DND-41 (cell line): ENCODE data around the gene ZDHHC14.
"Not testable (repeated sequence)": the region's sequence is repeated elsewhere in the genome, so short reads cannot be mapped to it uniquely, and the experiment has no call there.

Source experiments
- ATAC-seq: fragments of 200-7000 bp; cut with Tn5 transposase; 3 replicates; pipeline ENCODE4 v1.9.1; 2021; ENCODE audit warnings: low read depth; ENCODE audit not compliant: insufficient read depth
- DNase-seq: peaks from one replicate; pipeline ENCODE4 v3.0.0-alpha.2; 2020
- H2AFZ ChIP-seq: 2 replicates; pipeline ENCODE4 v1.6.0; 2012; ENCODE audit warnings: low read depth, low read length
- H3K27ac ChIP-seq: 2 replicates; pipeline ENCODE4 v1.5.1; 2012; ENCODE audit warnings: low read length, inconsistent platforms
- H3K27me3 ChIP-seq: fragments of 200-600 bp; sonication (generic); 2 replicates; pipeline ENCODE4 v1.6.0; 2012; ENCODE audit warnings: low read length, mild to moderate bottlenecking, inconsistent platforms; ENCODE audit not compliant: insufficient read depth, poor library complexity
- H3K36me3 ChIP-seq: 2 replicates; pipeline ENCODE4 v1.5.1; 2012; ENCODE audit warnings: low read length, inconsistent platforms; ENCODE audit not compliant: insufficient read depth
- H3K4me1 ChIP-seq: 2 replicates; pipeline ENCODE4 v1.5.1; 2012; ENCODE audit warnings: mild to moderate bottlenecking, low read length; ENCODE audit not compliant: insufficient read depth
- H3K4me2 ChIP-seq: 2 replicates; pipeline ENCODE4 v1.6.0; 2012; ENCODE audit warnings: mild to moderate bottlenecking, moderate library complexity, low read length, inconsistent platforms; ENCODE audit not compliant: insufficient read depth
- H3K4me3 ChIP-seq, 2 experiments: fragments of 200-600 bp in 1 of 2; shearing (Covaris generic) in 1 of 2; 2 replicates each; pipeline ENCODE4 v1.5.1; 2012 to 2016; ENCODE audit warnings: inconsistent platforms in 2 of 2, low read length in 2 of 2, mild to moderate bottlenecking in 2 of 2, low read depth in 1 of 2, moderate library complexity in 1 of 2
- H3K79me2 ChIP-seq: 2 replicates; pipeline ENCODE4 v1.6.0; 2012; ENCODE audit warnings: low read length, inconsistent platforms; ENCODE audit not compliant: insufficient read depth
- H3K9ac ChIP-seq: 2 replicates; pipeline ENCODE4 v1.6.0; 2012; ENCODE audit warnings: low read depth, mild to moderate bottlenecking, inconsistent platforms, low read length, moderate library complexity
- H3K9me3 ChIP-seq: 2 replicates; pipeline ENCODE4 v1.5.1; 2012; ENCODE audit warnings: low read length, moderate library complexity, mild to moderate bottlenecking, inconsistent platforms; ENCODE audit not compliant: insufficient read depth, severe bottlenecking
- H4K20me1 ChIP-seq: 2 replicates; pipeline ENCODE4 v1.6.0; 2012; ENCODE audit warnings: low read length; ENCODE audit not compliant: insufficient read depth
- EZH2 ChIP-seq: IDR thresholded peaks from 3 replicates; pipeline ENCODE4 v1.6.1; 2012; ENCODE audit warnings: borderline replicate concordance, low read depth, mild to moderate bottlenecking, moderate library complexity, low read length, inconsistent platforms; ENCODE audit not compliant: severe bottlenecking
- TF ChIP-seq, protein P1 (sequence below): IDR thresholded peaks from 2 replicates; pipeline ENCODE4 v1.5.1; 2012; ENCODE audit warnings: borderline replicate concordance, low read length, moderate library complexity, mild to moderate bottlenecking; ENCODE audit not compliant: poor library complexity, severe bottlenecking; ENCODE audit errors: extremely low read depth

ZDHHC14 gene

GRCh38 chr6:157716251-157716995 is 335.4 kb downstream of the ZDHHC14 start:
- no peak for DNase-seq
- no peak overlapping the region for H3K27ac ChIP-seq
- H2AFZ ChIP-seq = no peak overlapping the region

DNA sequence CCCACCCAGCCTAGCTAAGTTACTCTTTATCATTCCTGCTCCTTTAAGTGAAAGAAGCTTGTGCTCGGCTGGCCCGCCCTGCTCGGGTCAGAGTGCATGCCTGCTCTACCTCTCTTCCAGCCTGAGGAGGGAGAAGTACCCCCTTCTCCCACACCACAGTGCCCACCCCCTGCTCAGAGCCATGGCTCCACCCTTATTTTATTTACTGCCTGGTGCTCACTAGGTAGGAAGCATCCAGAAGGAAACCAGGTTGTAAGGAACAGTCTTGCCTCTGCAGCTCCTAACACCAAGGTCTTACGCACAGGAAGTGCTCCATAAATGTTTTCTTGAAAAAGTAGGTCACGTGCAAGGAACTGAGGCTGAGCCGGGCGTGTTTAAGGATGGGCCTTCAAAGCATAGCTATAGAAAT is 336.4 kb downstream of the ZDHHC14 start:
- Histone ChIP-seq H3K4me2 (no peak overlapping the region), H3K4me1 (no peaks in the 10 kb centered on the region), H3K79me2 (no peaks in the 10 kb centered on the region), H3K4me3 (no peak overlapping the region), H4K20me1 (no peaks in the 10 kb centered on the region), H3K9me3 (no peaks in the 10 kb centered on the region), H2AFZ (no peak overlapping the region), H3K9ac (no peak overlapping the region), H3K36me3 (no peaks in the 10 kb centered on the region), H3K27me3 (peaks cover 9% of the 10 kb centered on the region), H3K27ac (no peak overlapping the region)
- no peak for ATAC-seq
- TF ChIP-seq, protein P1, sequence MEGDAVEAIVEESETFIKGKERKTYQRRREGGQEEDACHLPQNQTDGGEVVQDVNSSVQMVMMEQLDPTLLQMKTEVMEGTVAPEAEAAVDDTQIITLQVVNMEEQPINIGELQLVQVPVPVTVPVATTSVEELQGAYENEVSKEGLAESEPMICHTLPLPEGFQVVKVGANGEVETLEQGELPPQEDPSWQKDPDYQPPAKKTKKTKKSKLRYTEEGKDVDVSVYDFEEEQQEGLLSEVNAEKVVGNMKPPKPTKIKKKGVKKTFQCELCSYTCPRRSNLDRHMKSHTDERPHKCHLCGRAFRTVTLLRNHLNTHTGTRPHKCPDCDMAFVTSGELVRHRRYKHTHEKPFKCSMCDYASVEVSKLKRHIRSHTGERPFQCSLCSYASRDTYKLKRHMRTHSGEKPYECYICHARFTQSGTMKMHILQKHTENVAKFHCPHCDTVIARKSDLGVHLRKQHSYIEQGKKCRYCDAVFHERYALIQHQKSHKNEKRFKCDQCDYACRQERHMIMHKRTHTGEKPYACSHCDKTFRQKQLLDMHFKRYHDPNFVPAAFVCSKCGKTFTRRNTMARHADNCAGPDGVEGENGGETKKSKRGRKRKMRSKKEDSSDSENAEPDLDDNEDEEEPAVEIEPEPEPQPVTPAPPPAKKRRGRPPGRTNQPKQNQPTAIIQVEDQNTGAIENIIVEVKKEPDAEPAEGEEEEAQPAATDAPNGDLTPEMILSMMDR = no peak
- no peak for TF ChIP-seq EZH2
- DNase-seq = no peak

More at GRCh38 chr6:157716251-157716995, 335.4 kb downstream of the ZDHHC14 start:
- no peaks in the 10 kb centered on the region for H3K4me1 ChIP-seq
- no peaks in the 10 kb centered on the region for H3K36me3 ChIP-seq
- H4K20me1 ChIP-seq = no peaks in the 10 kb centered on the region
- H3K79me2 ChIP-seq = no peaks in the 10 kb centered on the region
- H3K4me2 ChIP-seq = no peak overlapping the region
- peaks cover 9% of the 10 kb centered on the region for H3K27me3 ChIP-seq
- no peak overlapping the region for H3K4me3 ChIP-seq
- no peak for ATAC-seq
- H3K9ac ChIP-seq = no peak overlapping the region
- TF ChIP-seq, protein P1 = no peak
- no peak for TF ChIP-seq EZH2
- H3K9me3 ChIP-seq = no peaks in the 10 kb centered on the region

- H3K9me3 ChIP-seq = no peaks in the 10 kb centered on the region
- no peak overlapping the region for H3K4me2 ChIP-seq
- H4K20me1 ChIP-seq = no peaks in the 10 kb centered on the region
- H3K79me2 ChIP-seq = no peaks in the 10 kb centered on the region
- H3K27me3 ChIP-seq = peaks cover 8% of the 10 kb centered on the region
- no peak for TF ChIP-seq EZH2
- TF ChIP-seq, protein P1 = no peak
- H3K9ac ChIP-seq = no peak overlapping the region
- ATAC-seq = no peak
- no peak overlapping the region for H3K4me3 ChIP-seq
- no peaks in the 10 kb centered on the region for H3K36me3 ChIP-seq
- no peak overlapping the region for H2AFZ ChIP-seq
- H3K27ac ChIP-seq = no peak overlapping the region
- H3K4me1 ChIP-seq = no peaks in the 10 kb centered on the region
- DNase-seq = no peak
Measured at GRCh38 chr6:157718503-157719187, 337.7 kb downstream of the ZDHHC14 start.

- not testable (repeated sequence) for ATAC-seq, H3K9ac ChIP-seq, H3K27me3 ChIP-seq, H2AFZ ChIP-seq, H3K4me1 ChIP-seq, DNase-seq, H3K36me3 ChIP-seq, H3K27ac ChIP-seq, H3K4me3 ChIP-seq, H3K4me2 ChIP-seq, H3K79me2 ChIP-seq, H3K9me3 ChIP-seq, H4K20me1 ChIP-seq
Measured at GRCh38 chr6:157720964-157721363, 340.0 kb downstream of the ZDHHC14 start.
